GM23338 (cell line): ENCODE results near the gene TCEAL5. TPM values are rescaled to one million over a fixed set of nuclear protein-coding genes. Genes with fewer than 3 reads are reported as not detected.
"Not testable (repeated sequence)": the region's sequence is repeated elsewhere in the genome, so short reads cannot be mapped to it uniquely, and the experiment has no call there.

Experiments used
- ATAC-seq: fragments of 200-7000 bp; cut with Tn5 transposase; 3 replicates; pipeline ENCODE4 v1.9.1; 2020
- DNase-seq: peaks from one replicate; pipeline ENCODE4 v3.0.0-alpha.2; 2015; ENCODE audit warnings: low spot score
- H2AFZ ChIP-seq: fragments of 200-600 bp; sonication (generic); 2 replicates; pipeline ENCODE4 v1.8.0; 2016; ENCODE audit warnings: antibody characterized with exemption, mild to moderate bottlenecking, moderate library complexity
- H3F3A ChIP-seq: fragments of 200-600 bp; sonication (generic); replicated peaks from 2 replicates; pipeline ENCODE4 v1.8.0; 2017; ENCODE audit warnings: antibody characterized with exemption, mixed run types, low read depth
- H3K27ac ChIP-seq: fragments of 200-600 bp; sonication (generic); 2 replicates; pipeline ENCODE4 v1.6.1; 2016; ENCODE audit warnings: low read depth
- H3K27me3 ChIP-seq: fragments of 200-600 bp; sonication (generic); 2 replicates; pipeline ENCODE4 v1.8.0; 2016; ENCODE audit warnings: mild to moderate bottlenecking, mixed run types, moderate library complexity; ENCODE audit not compliant: insufficient read depth
- H3K36me3 ChIP-seq: fragments of 200-600 bp; sonication (generic); 2 replicates; pipeline ENCODE4 v1.8.0; 2016; ENCODE audit warnings: mild to moderate bottlenecking; ENCODE audit not compliant: insufficient read depth
- H3K4me1 ChIP-seq: fragments of 200-600 bp; sonication (generic); 2 replicates; pipeline ENCODE4 v1.8.0; 2016; ENCODE audit warnings: mild to moderate bottlenecking, moderate library complexity; ENCODE audit not compliant: insufficient read depth
- H3K4me2 ChIP-seq: fragments of 200-600 bp; sonication (generic); 2 replicates; pipeline ENCODE4 v1.7.1; 2017; ENCODE audit warnings: mixed run types
- H3K4me3 ChIP-seq: fragments of 200-600 bp; sonication (generic); 2 replicates; pipeline ENCODE4 v1.6.1; 2016; ENCODE audit warnings: mixed run types
- H3K79me2 ChIP-seq: fragments of 200-600 bp; sonication (generic); replicated peaks from 2 replicates; pipeline ENCODE4 v1.8.0; 2017; ENCODE audit warnings: mild to moderate bottlenecking; ENCODE audit not compliant: insufficient read depth
- H3K9me2 ChIP-seq: fragments of 200-600 bp; sonication (generic); 2 replicates; pipeline ENCODE4 v1.8.0; 2017; ENCODE audit not compliant: insufficient read depth
- H4K20me1 ChIP-seq: fragments of 200-600 bp; sonication (generic); replicated peaks from 2 replicates; pipeline ENCODE4 v1.8.0; 2017; ENCODE audit warnings: mild to moderate bottlenecking; ENCODE audit not compliant: insufficient read depth
- H3K27ac Mint-ChIP-seq: 2 replicates; pipeline ENCODE4 v1.8.0; 2020; ENCODE audit warnings: inconsistent platforms, mild to moderate bottlenecking, moderate library complexity, mixed read lengths
- H3K27me3 Mint-ChIP-seq: 3 replicates; pipeline ENCODE4 v1.8.0; 2022; ENCODE audit warnings: low read depth, mild to moderate bottlenecking, moderate library complexity, mixed read lengths, inconsistent platforms; ENCODE audit not compliant: insufficient read depth, poor library complexity
- H3K36me3 Mint-ChIP-seq: 3 replicates; pipeline ENCODE4 v1.8.0; 2021; ENCODE audit warnings: low read depth, mild to moderate bottlenecking, inconsistent platforms, moderate library complexity, mixed read lengths
- H3K4me1 Mint-ChIP-seq: 3 replicates; pipeline ENCODE4 v1.8.0; 2020; ENCODE audit warnings: mild to moderate bottlenecking, inconsistent platforms, mixed read lengths
- H3K4me3 Mint-ChIP-seq: 3 replicates; pipeline ENCODE4 v1.8.0; 2021; ENCODE audit warnings: moderate library complexity, mild to moderate bottlenecking, inconsistent platforms, mixed read lengths
- H3K9me3 Mint-ChIP-seq: 3 replicates; pipeline ENCODE4 v1.8.0; 2020; ENCODE audit warnings: moderate library complexity, mild to moderate bottlenecking, inconsistent platforms, mixed read lengths
- CREB1 ChIP-seq: fragments of 250-450 bp; sonication (Bioruptor Pico); IDR thresholded peaks from 2 replicates; pipeline ENCODE4 v1.5.0; 2020; ENCODE audit warnings: low read depth, mild to moderate bottlenecking, moderate library complexity
- CTCF ChIP-seq, 2 experiments: fragments of 200-600 bp in 1 of 2; sonication (generic) in 1 of 2; conservative IDR thresholded peaks; 2 replicates each; pipeline versions ENCODE4 v1.5.1 to v1.6.1; 2016 to 2017; ENCODE audit warnings: antibody characterized with exemption in 2 of 2, low read depth in 2 of 2, mild to moderate bottlenecking in 2 of 2, moderate library complexity in 1 of 2
- ETS1 ChIP-seq: IDR thresholded peaks from 2 replicates; pipeline ENCODE4 v1.6.1; 2016; ENCODE audit warnings: antibody characterized with exemption
- EZH2 ChIP-seq: fragments of 200-600 bp; sonication (generic); IDR thresholded peaks from one replicate; pipeline ENCODE4 v1.8.0; 2017; ENCODE audit warnings: antibody characterized with exemption, mild to moderate bottlenecking, low read depth; ENCODE audit not compliant: unreplicated experiment
- EZH2phosphoT487 ChIP-seq: fragments of 200-600 bp; sonication (generic); IDR thresholded peaks from one replicate; pipeline ENCODE4 v1.8.1; 2018; ENCODE audit warnings: antibody characterized with exemption; ENCODE audit not compliant: unreplicated experiment
- JUNB ChIP-seq: IDR thresholded peaks from one replicate; pipeline ENCODE4 v1.6.1; 2016; ENCODE audit warnings: antibody characterized with exemption; ENCODE audit not compliant: unreplicated experiment
- POLR2AphosphoS5 ChIP-seq: IDR thresholded peaks from 2 replicates; pipeline ENCODE4 v1.6.1; 2016; ENCODE audit warnings: antibody characterized with exemption, low read depth
- REST ChIP-seq: IDR thresholded peaks from one replicate; pipeline ENCODE4 v1.6.1; 2018; ENCODE audit warnings: antibody characterized with exemption; ENCODE audit not compliant: unreplicated experiment
- STAT1 ChIP-seq: IDR thresholded peaks from one replicate; pipeline ENCODE4 v1.6.1; 2016; ENCODE audit warnings: antibody characterized with exemption; ENCODE audit not compliant: unreplicated experiment
- ZNF114 ChIP-seq: fragments of 250-450 bp; sonication (Bioruptor Pico); IDR thresholded peaks from 2 replicates; pipeline ENCODE4 v1.5.0; 2020; ENCODE audit warnings: mild to moderate bottlenecking, moderate library complexity
- polyA plus RNA-seq: library from polyadenylated mRNA; unstranded; fragments of >200 nt; fragmentation: Nextera tagmentation; extraction: Ambion mirVana; gene quantifications from 2 replicates; pipeline ENCODE4 v1.2.1, GENCODE V29; 2016
- total RNA-seq: library from RNA; depleted of rRNA; stranded (reverse); fragments of >200 nt; shearing (Covaris generic); gene quantifications from 2 replicates; pipeline ENCODE4 v1.2.3, GENCODE V29; 2014; rRNA removed

The TCEAL5 gene
- total and polyA plus RNA-seq, 2 experiments from 2014 or later: 1.8 to 22.4 TPM

DNA sequence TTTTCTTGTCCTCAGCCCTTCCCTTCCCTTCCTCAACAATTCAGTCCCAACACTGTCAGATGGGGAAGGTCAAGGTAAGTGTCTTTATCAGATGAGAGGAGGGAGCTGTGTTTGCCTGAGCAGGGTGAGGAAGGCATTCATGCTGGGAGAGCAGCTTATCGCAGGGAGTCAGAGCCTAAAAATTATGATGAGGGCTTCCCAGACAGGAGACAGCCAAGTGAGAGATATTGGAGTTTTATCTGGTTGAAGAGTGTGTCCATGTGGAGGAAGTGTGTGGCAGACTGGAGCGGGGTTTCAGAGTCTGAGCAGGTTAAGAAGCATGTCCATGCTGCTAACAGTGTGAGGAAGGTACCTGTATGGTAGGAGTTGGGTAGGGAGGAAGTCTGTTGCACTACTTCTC, 43.3 kb downstream of the TCEAL5 start (continued):
- no peak for TF ChIP-seq REST
- no peak for TF ChIP-seq ETS1
- no peak for TF ChIP-seq STAT1
- no peak for TF ChIP-seq EZH2phosphoT487
- no peak for TF ChIP-seq ZNF114 (CRISPR knock-in tag)
- TF ChIP-seq JUNB: no peak
- TF ChIP-seq EZH2: no peak
- TF ChIP-seq CREB1 (CRISPR knock-in tag): no peak
- no peak for TF ChIP-seq CTCF (conservative IDR thresholded peaks at IDR 0.05; ENCODE audit: low read depth in 2 of 2)
- TF ChIP-seq POLR2AphosphoS5: no peak

GRCh38 chrX:103225918-103226317, 50.6 kb downstream of the TCEAL5 start:
- H3K27me3 ChIP-seq: peaks cover 17% of the 10 kb centered on the region
- not testable (repeated sequence) for H3K36me3 ChIP-seq, H3K4me3 Mint-ChIP-seq, H3K79me2 ChIP-seq, H3K4me3 ChIP-seq, H3K27ac Mint-ChIP-seq, H3K9me3 Mint-ChIP-seq, DNase-seq, H3K4me1 Mint-ChIP-seq, H3K36me3 Mint-ChIP-seq, H3F3A ChIP-seq, H3K9me2 ChIP-seq, H3K4me1 ChIP-seq, H4K20me1 ChIP-seq, H3K4me2 ChIP-seq, ATAC-seq, H2AFZ ChIP-seq, H3K27ac ChIP-seq, H3K27me3 Mint-ChIP-seq

Other genes starting within 250 kb of the TCEAL5 start
- gene BEX1, start 212.6 kb downstream of the TCEAL5 start, total RNA-seq: 52.9 and 74.7 TPM in 2 replicates
- 142 and 157 TPM in 2 replicates for gene BEX1, start 212.6 kb downstream of the TCEAL5 start, polyA plus RNA-seq
- gene NXF3, start 183.6 kb downstream of the TCEAL5 start, total RNA-seq: not detected in 2 replicates
- not detected in 2 replicates for gene NXF3, start 183.6 kb downstream of the TCEAL5 start, polyA plus RNA-seq
- 39.3 and 46.8 TPM in 2 replicates for gene BEX4, start 61.6 kb downstream of the TCEAL5 start, total RNA-seq
- 120 and 135 TPM in 2 replicates for gene BEX4, start 61.6 kb downstream of the TCEAL5 start, polyA plus RNA-seq
- gene TCEAL8, start 21.6 kb downstream of the TCEAL5 start, total RNA-seq: 105 and 135 TPM in 2 replicates
- gene TCEAL8, start 21.6 kb downstream of the TCEAL5 start, polyA plus RNA-seq: 164 and 168 TPM in 2 replicates
- 37.5 and 49.8 TPM in 2 replicates for gene BEX2, start 34.2 kb upstream of the TCEAL5 start, total RNA-seq
- 87.9 and 99.5 TPM in 2 replicates for gene BEX2, start 34.2 kb upstream of the TCEAL5 start, polyA plus RNA-seq
- gene TCEAL7, start 53.5 kb upstream of the TCEAL5 start, total RNA-seq: 7.3 and 16.5 TPM in 2 replicates
- 17.2 and 20.2 TPM in 2 replicates for gene TCEAL7, start 53.5 kb upstream of the TCEAL5 start, polyA plus RNA-seq
- gene TCEAL9, start 79.8 kb upstream of the TCEAL5 start, total RNA-seq: 31.6 and 37.1 TPM in 2 replicates
- gene TCEAL9, start 79.8 kb upstream of the TCEAL5 start, polyA plus RNA-seq: 174 and 184 TPM in 2 replicates
- 427 and 472 TPM in 2 replicates for gene BEX3, start 99.8 kb upstream of the TCEAL5 start, total RNA-seq
- 682 and 714 TPM in 2 replicates for gene BEX3, start 99.8 kb upstream of the TCEAL5 start, polyA plus RNA-seq
- gene RAB40A, start 242.7 kb upstream of the TCEAL5 start, total RNA-seq: not detected in 2 replicates
- gene RAB40A, start 242.7 kb upstream of the TCEAL5 start, polyA plus RNA-seq: 1.1 and 2.0 TPM in 2 replicates